PC-9 (cell line): ENCODE data around the gene CACNA2D4.

ENCODE experiments used
- CTCF ChIP-seq: fragments of 200-600 bp; sonication (generic); conservative IDR thresholded peaks from 2 replicates; pipeline ENCODE4 v1.6.1; 2017; ENCODE audit warnings: mixed run types, antibody characterized with exemption, mild to moderate bottlenecking, moderate library complexity
- EZH2 ChIP-seq: fragments of 200-600 bp; sonication (generic); IDR thresholded peaks from 2 replicates; pipeline ENCODE4 v1.8.0; 2017; ENCODE audit warnings: antibody characterized with exemption, low read depth

- TF ChIP-seq CTCF: no peak
- TF ChIP-seq EZH2: no peak
Measured at GRCh38 chr12:1836854-1837421, 81.5 kb downstream of the CACNA2D4 start.
